H1 (cell line): ENCODE data around the gene KRTAP10-12. TPM values are rescaled to one million over a fixed set of nuclear protein-coding genes. Genes with fewer than 3 reads are reported as not detected.

ENCODE experiments used
- polyA plus RNA-seq, 7 experiments: library from polyadenylated mRNA; depleted of rRNA in 3 of 7; stranded (reverse) in 5 of 7; unstranded in 2 of 7; fragments of >200 nt in 5 of 7; fragments of 200-250 nt in 2 of 7; gene quantifications; 1 replicate in 5 of 7; 2 replicates in 1 of 7; 4 replicates in 1 of 7; pipeline versions ENCODE4 v1.2.1 to v1.2.3, GENCODE V29; 2011 to 2013; ENCODE audit warnings: missing spikeins in 2 of 7, mixed read lengths in 2 of 7
- total RNA-seq: library from RNA; stranded (reverse); fragmentation: NEBNext Ultra II Directional; extraction: Animal tissue kit (Norgen Biotek cat#: 25700); gene quantifications from 2 replicates; pipeline ENCODE4 v1.2.1, GENCODE V29; 2021
- TF ChIP-seq, protein P1 (sequence below): fragments of 300-600 bp; sonication (generic); IDR thresholded peaks from 2 replicates; pipeline ENCODE4 v1.7.1; 2012; ENCODE audit warnings: low read length, moderate library complexity, mild to moderate bottlenecking, inconsistent platforms; ENCODE audit not compliant: insufficient replicate concordance

Gene KRTAP10-12
- total and polyA plus RNA-seq, 2 of the 8 experiments (the other 6 are each of a cell fraction or from before 2014, with no cell fraction given) = not detected

DNA sequence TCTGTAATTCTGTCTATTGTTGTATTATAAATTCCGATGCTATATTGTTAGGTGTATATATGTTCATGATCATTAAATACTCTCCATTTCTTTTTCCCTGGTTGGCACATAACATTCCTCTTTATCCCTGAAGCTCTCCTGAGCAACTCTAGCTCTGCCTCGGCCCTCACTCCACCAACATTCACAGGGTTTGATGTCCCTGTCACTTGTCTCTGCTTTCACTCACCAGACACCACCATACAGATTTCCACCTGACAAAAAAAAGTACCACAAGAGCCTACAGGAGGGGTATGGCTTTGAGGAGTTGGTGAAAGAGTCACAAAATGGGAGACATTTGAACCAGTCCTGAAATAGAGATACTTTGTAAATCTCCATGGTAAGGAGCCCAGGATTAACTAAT lies 23.2 kb downstream of the KRTAP10-12 start (continued):
- TF ChIP-seq, protein P1, sequence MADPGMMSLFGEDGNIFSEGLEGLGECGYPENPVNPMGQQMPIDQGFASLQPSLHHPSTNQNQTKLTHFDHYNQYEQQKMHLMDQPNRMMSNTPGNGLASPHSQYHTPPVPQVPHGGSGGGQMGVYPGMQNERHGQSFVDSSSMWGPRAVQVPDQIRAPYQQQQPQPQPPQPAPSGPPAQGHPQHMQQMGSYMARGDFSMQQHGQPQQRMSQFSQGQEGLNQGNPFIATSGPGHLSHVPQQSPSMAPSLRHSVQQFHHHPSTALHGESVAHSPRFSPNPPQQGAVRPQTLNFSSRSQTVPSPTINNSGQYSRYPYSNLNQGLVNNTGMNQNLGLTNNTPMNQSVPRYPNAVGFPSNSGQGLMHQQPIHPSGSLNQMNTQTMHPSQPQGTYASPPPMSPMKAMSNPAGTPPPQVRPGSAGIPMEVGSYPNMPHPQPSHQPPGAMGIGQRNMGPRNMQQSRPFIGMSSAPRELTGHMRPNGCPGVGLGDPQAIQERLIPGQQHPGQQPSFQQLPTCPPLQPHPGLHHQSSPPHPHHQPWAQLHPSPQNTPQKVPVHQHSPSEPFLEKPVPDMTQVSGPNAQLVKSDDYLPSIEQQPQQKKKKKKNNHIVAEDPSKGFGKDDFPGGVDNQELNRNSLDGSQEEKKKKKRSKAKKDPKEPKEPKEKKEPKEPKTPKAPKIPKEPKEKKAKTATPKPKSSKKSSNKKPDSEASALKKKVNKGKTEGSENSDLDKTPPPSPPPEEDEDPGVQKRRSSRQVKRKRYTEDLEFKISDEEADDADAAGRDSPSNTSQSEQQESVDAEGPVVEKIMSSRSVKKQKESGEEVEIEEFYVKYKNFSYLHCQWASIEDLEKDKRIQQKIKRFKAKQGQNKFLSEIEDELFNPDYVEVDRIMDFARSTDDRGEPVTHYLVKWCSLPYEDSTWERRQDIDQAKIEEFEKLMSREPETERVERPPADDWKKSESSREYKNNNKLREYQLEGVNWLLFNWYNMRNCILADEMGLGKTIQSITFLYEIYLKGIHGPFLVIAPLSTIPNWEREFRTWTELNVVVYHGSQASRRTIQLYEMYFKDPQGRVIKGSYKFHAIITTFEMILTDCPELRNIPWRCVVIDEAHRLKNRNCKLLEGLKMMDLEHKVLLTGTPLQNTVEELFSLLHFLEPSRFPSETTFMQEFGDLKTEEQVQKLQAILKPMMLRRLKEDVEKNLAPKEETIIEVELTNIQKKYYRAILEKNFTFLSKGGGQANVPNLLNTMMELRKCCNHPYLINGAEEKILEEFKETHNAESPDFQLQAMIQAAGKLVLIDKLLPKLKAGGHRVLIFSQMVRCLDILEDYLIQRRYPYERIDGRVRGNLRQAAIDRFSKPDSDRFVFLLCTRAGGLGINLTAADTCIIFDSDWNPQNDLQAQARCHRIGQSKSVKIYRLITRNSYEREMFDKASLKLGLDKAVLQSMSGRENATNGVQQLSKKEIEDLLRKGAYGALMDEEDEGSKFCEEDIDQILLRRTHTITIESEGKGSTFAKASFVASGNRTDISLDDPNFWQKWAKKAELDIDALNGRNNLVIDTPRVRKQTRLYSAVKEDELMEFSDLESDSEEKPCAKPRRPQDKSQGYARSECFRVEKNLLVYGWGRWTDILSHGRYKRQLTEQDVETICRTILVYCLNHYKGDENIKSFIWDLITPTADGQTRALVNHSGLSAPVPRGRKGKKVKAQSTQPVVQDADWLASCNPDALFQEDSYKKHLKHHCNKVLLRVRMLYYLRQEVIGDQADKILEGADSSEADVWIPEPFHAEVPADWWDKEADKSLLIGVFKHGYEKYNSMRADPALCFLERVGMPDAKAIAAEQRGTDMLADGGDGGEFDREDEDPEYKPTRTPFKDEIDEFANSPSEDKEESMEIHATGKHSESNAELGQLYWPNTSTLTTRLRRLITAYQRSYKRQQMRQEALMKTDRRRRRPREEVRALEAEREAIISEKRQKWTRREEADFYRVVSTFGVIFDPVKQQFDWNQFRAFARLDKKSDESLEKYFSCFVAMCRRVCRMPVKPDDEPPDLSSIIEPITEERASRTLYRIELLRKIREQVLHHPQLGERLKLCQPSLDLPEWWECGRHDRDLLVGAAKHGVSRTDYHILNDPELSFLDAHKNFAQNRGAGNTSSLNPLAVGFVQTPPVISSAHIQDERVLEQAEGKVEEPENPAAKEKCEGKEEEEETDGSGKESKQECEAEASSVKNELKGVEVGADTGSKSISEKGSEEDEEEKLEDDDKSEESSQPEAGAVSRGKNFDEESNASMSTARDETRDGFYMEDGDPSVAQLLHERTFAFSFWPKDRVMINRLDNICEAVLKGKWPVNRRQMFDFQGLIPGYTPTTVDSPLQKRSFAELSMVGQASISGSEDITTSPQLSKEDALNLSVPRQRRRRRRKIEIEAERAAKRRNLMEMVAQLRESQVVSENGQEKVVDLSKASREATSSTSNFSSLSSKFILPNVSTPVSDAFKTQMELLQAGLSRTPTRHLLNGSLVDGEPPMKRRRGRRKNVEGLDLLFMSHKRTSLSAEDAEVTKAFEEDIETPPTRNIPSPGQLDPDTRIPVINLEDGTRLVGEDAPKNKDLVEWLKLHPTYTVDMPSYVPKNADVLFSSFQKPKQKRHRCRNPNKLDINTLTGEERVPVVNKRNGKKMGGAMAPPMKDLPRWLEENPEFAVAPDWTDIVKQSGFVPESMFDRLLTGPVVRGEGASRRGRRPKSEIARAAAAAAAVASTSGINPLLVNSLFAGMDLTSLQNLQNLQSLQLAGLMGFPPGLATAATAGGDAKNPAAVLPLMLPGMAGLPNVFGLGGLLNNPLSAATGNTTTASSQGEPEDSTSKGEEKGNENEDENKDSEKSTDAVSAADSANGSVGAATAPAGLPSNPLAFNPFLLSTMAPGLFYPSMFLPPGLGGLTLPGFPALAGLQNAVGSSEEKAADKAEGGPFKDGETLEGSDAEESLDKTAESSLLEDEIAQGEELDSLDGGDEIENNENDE = no peak
